Measurements from ENCODE around the gene KRT12.
"Not testable (repeated sequence)": the region's sequence is repeated elsewhere in the genome, so short reads cannot be mapped to it uniquely, and the experiment has no call there.

Gene KRT12

DNA sequence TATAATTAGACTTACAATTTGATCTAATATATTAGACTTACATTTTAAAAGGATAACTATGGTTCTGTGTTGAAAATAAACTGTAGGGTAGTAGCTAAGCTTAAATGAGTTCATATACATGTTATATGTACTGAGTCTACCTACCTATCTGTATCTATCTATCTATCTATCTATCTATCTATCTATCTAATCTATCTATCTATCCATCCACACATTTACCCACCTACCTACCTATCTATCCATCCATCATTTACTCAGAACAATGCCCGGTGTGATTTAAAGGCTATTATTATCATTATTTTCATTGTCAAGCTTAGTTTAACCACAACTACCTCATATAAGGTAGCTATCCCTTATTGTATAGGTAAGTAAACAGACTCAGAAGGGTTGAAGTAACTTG, 51.6 kb downstream of the KRT12 start:
- DNase-seq (ENCODE audit: low read depth in 2 of 2): no peak

DNA sequence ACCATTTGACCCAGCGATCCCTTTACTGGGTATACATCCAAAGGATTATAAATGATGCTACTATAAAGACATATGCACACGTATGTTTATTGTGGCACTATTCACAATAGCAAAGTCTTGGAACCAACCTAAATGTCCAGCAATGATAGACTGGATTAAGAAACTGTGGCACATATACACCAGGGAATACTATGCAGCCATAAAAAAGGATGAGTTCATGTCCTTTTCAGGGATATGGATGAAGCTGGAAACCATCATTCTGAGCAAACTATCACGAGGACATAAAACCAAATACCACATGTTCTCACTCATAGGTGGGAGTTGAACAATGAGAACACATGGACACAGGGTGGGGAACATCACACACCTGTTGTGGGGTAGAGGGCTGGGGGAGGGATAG, 52.4 kb downstream of the KRT12 start:
- not testable (repeated sequence) for DNase-seq (ENCODE audit: low read depth in 2 of 2)

DNA sequence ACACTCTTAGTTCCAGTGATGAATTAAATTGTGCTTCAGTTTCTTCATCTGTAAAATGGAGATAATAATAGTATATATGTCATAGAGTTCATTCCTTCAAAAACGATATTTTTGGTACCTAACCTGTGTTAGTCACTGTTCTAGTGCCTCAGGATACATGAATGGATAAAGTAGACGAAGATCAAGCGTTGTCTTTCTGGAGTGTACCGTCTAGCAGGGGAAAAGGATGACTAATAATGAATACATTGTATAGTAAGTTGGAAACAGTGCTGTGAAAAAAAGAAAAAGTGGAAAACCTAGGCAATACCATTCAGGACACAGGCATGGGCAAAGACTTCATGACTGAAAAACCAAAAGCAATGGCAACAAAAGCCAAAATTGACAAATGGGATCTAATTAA, 53.2 kb downstream of the KRT12 start:
- DNase-seq (ENCODE audit: low read depth in 2 of 2): no peak

DNA sequence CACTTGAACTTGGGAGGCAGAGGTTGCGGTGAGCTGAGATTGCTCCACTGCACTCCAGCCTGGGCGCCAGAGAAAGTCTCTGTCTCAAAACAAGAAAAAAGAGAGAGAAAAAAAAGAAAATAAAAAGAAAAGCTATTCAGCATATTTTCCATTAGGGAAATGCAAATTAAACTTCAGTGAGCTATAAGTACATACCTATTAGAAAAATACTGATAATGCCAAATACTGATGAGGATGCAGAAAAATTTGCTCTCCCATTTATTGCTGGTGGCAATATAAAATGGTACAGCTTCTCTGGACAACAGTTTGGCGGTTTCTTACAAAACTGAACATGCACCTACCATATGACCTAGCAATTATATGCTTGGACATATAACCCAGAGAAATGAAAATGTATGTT, 54.4 kb downstream of the KRT12 start:
- DNase-seq (ENCODE audit: low read depth in 2 of 2): no peak
